AG10803 (cell line): Measurements from ENCODE around the gene LHFPL6.

Experiments used
- DNase-seq: peaks from one replicate; pipeline ENCODE4 v3.0.0; 2010; ENCODE audit warnings: low read depth
- H3K4me3 ChIP-seq: 2 replicates; pipeline ENCODE4 v1.5.1; 2011; ENCODE audit warnings: mild to moderate bottlenecking, low read length, control low read depth
- CTCF ChIP-seq: conservative IDR thresholded peaks from 2 replicates; pipeline ENCODE4 v1.5.1; 2011; ENCODE audit warnings: mild to moderate bottlenecking, low read length, control low read depth, inconsistent platforms

The LHFPL6 gene

GRCh38 chr13:39505151-39505550, 97.8 kb downstream of the LHFPL6 start:
- no peak for DNase-seq
- no peak for TF ChIP-seq CTCF
- H3K4me3 ChIP-seq = no peak overlapping the region

GRCh38 chr13:39503048-39503447, 99.9 kb downstream of the LHFPL6 start:
- no peak for DNase-seq
- TF ChIP-seq CTCF = no peak

GRCh38 chr13:39501702-39502324, 101.2 kb downstream of the LHFPL6 start:
- H3K4me3 ChIP-seq = no peak overlapping the region
- TF ChIP-seq CTCF = no peak
- DNase-seq = peak; percentile 16

More at GRCh38 chr13:39503048-39503447, 99.9 kb downstream of the LHFPL6 start:
- H3K4me3 ChIP-seq = no peak overlapping the region

DNA sequence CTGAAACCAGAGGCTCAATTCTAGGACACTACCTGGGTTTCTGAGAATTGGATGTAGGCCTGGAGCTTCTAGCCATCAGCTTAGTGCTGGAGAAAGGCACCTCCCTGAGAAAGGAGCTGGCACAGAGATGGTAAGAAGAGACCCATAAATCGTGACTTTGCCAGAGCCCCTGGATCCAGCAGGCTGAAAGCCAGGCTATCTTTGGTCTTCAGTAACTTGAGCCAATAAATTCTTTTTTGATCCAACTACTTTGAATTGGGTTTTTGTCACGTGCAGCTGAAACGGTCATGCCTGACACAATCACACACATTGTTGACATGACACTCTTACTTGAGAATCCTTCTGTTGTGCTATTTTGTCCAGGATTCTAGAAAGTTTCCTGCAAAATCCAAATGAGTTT, 103.4 kb downstream of the LHFPL6 start:
- no peak for TF ChIP-seq CTCF
- no peak for DNase-seq
- H3K4me3 ChIP-seq = no peak overlapping the region

- H3K4me3 ChIP-seq = no peak overlapping the region
- TF ChIP-seq CTCF = no peak
- no peak for DNase-seq
These were observed 104.4 kb downstream of the LHFPL6 start for GRCh38 chr13:39498471-39499114.

GRCh38 chr13:39496506-39496905, 106.5 kb downstream of the LHFPL6 start:
- no peak overlapping the region for H3K4me3 ChIP-seq
- no peak for TF ChIP-seq CTCF
- DNase-seq = no peak

- H3K4me3 ChIP-seq = no peak overlapping the region
- no peak for TF ChIP-seq CTCF
- no peak for DNase-seq
These were observed 108.4 kb downstream of the LHFPL6 start for GRCh38 chr13:39494633-39495032.
